Vagina (tissue), 2 donors: ENCODE measurements around the gene BEND3. TPM values are rescaled to one million over a fixed set of nuclear protein-coding genes. Genes with fewer than 3 reads are reported as not detected.
"Not testable (repeated sequence)": the region's sequence is repeated elsewhere in the genome, so short reads cannot be mapped to it uniquely, and the experiment has no call there.

Experiments used
- DNase-seq, 2 donors: peaks; one replicate each; pipeline ENCODE4 v3.0.0-alpha.2; 2017; ENCODE audit errors: extremely low spot score in 2 of 2
- H3K27ac ChIP-seq: fragments of 200-600 bp; sonication (generic); one replicate; pipeline ENCODE4 v1.5.1; 2019
- H3K27me3 ChIP-seq: fragments of 200-600 bp; sonication (generic); one replicate; pipeline ENCODE4 v1.5.1; 2019
- H3K36me3 ChIP-seq, 2 donors: fragments of 200-600 bp; sonication (generic); one replicate each; pipeline ENCODE4 v1.5.1; 2017 to 2019
- H3K4me1 ChIP-seq: fragments of 200-600 bp; sonication (generic); one replicate; pipeline ENCODE4 v1.5.1; 2019
- H3K4me3 ChIP-seq, 2 donors: fragments of 200-600 bp; sonication (generic); 1 replicate in 1 of 2; 2 replicates in 1 of 2; pipeline ENCODE4 v1.5.1; 2016 to 2019
- H3K9me3 ChIP-seq: fragments of 200-600 bp; sonication (generic); one replicate; pipeline ENCODE4 v1.5.1; 2019
- POLR2A ChIP-seq, 2 donors: fragments of 450-650 bp; IDR thresholded peaks; one replicate each; pipeline ENCODE4 v1.6.1; 2017; ENCODE audit warnings: antibody characterized with exemption in 2 of 2, mild to moderate bottlenecking in 2 of 2, moderate library complexity in 2 of 2
- POLR2AphosphoS5 ChIP-seq, 2 donors: sonication (generic); formaldehyde crosslinking; IDR thresholded peaks; one replicate each; pipeline ENCODE4 v1.9.0; 2017; ENCODE audit warnings: antibody characterized with exemption in 2 of 2, mild to moderate bottlenecking in 2 of 2, low read depth in 1 of 2; ENCODE audit not compliant: insufficient read depth in 1 of 2
- intact Hi-C: fragments of 100-400 bp; cut with DNase I; formaldehyde crosslinking; loops from one replicate; pipeline ENCODE4 v1.15.1; 2023
- total RNA-seq: library from RNA; depleted of rRNA; stranded (reverse); fragments of >200 nt; gene quantifications from one replicate; pipeline ENCODE4 v1.2.3, GENCODE V29; 2016
- TF ChIP-seq, protein P1 (sequence below), 3 experiments: fragments of 450-650 bp in 2 of 3; fragments of 200-600 bp in 1 of 3; sonication (generic) in 1 of 3; IDR thresholded peaks; one replicate each; pipeline ENCODE4 v1.5.1; 2017 to 2019; ENCODE audit warnings: antibody characterized with exemption in 3 of 3, mild to moderate bottlenecking in 2 of 3, moderate library complexity in 2 of 3

The BEND3 gene
- 2.0 TPM for total RNA-seq

DNA sequence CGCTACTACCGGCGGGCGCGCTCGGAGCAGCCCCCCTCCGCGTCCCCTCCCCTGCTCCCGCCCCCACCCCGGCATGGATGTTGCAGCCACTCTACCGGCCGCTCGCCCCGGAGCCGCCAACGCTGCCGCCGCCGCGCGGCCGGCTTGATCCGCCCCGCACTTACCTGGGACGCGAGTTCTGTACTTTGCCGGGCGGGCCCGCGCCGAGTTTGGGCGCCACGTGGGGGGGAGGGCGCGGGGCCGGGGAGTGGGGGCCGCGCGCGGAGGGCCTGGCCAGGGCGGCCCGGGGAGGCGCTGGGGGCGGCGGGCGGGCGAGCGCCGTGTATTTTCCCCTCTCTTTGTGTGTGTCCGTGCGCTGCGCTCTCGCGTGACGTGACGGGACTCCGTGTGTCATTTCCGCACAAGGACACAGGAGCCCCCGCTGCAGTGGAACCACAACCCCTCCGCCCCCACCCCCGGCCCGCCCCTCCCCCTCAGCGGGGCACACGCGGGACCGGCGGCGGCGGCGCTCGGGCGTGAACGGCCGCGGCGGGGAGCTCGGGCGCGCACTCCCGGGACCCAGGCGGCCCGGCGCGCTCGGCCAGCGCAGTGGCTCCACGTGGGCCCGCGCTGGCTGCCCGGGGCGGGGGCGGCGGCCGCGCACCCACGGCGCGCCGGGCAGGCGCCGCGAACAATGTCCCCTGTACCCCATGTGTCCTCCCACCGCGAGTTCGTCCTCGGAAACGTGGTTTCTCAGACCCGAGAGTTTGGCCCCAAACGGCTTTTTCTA, at the start of gene BEND3:
TSS of gene BEND3 (minus strand) at position 590 of the 769 bp plus-strand sequence. CDS start 16,230 bp downstream, outside the sequence.
- TF ChIP-seq POLR2AphosphoS5 (IDR thresholded peaks at IDR 0.05; ENCODE audit: insufficient read depth in 1 of 2, low read depth in 1 of 2) (no peak), POLR2A (IDR thresholded peaks at IDR 0.05) (no peak)
- TF ChIP-seq, protein P1, sequence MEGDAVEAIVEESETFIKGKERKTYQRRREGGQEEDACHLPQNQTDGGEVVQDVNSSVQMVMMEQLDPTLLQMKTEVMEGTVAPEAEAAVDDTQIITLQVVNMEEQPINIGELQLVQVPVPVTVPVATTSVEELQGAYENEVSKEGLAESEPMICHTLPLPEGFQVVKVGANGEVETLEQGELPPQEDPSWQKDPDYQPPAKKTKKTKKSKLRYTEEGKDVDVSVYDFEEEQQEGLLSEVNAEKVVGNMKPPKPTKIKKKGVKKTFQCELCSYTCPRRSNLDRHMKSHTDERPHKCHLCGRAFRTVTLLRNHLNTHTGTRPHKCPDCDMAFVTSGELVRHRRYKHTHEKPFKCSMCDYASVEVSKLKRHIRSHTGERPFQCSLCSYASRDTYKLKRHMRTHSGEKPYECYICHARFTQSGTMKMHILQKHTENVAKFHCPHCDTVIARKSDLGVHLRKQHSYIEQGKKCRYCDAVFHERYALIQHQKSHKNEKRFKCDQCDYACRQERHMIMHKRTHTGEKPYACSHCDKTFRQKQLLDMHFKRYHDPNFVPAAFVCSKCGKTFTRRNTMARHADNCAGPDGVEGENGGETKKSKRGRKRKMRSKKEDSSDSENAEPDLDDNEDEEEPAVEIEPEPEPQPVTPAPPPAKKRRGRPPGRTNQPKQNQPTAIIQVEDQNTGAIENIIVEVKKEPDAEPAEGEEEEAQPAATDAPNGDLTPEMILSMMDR (IDR thresholded peaks at IDR 0.05) = no peak
- H3K4me3 ChIP-seq = peak within 1 kb of the TSS; percentile 67 to 95
- DNase-seq = no peak
- no peaks in the 10 kb centered on the region for H3K36me3 ChIP-seq
- H3K27me3 ChIP-seq = no peaks in the 10 kb centered on the region
- no peaks in the 10 kb centered on the region for H3K9me3 ChIP-seq
- intact Hi-C loops = no loop called here
- peak within 1 kb of the TSS; percentile 76 for H3K27ac ChIP-seq
- peaks cover 22% of the 10 kb centered on the region for H3K4me1 ChIP-seq

DNA sequence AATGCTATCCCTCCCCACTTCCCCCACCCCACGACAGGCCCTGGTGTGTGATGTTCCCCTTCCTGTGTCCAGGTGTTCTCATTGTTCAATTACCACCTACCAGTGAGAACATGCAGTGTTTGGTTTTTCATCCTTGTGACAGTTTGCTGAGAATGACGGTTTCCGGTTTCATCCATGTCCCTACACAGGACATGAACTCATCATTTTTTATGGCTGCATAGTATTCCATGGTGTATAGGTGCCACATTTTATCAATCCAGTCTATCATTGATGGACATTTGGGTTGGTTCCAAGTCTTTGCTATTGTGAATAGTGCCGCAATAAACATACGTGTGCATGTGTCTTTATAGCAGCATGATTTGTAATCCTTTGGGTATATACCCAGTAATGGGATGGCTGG, 49.0 kb upstream of the BEND3 start:
- intact Hi-C loops, H3K36me3 ChIP-seq, H3K4me1 ChIP-seq, H3K4me3 ChIP-seq, H3K27me3 ChIP-seq, H3K9me3 ChIP-seq, H3K27ac ChIP-seq, DNase-seq: not testable (repeated sequence)

DNA sequence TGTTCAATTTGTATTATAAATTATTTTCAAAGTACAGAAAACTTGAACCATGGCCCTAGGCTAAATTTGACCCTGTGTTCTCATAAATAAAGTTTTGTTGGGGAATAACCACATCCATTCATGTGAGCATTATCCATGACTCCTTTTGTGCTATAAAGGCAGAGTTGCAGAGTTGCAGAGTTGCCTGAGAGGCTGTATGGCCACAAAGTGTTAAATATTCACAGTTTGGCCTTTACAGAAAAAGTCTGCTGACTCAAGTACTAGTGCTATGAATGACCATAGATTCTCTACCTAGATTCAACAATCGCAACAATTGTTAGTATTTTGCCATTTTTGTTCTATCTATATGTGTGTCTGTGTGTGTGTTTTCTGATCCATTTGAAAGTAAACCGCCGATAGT, 46.2 kb upstream of the BEND3 start:
- Histone ChIP-seq H3K9me3 (no peaks in the 10 kb centered on the region), H3K27ac (no peak overlapping the region), H3K27me3 (no peaks in the 10 kb centered on the region), H3K36me3 (no peaks in the 10 kb centered on the region), H3K4me1 (no peaks in the 10 kb centered on the region), H3K4me3 (no peak overlapping the region)
- TF ChIP-seq POLR2AphosphoS5 (IDR thresholded peaks at IDR 0.05; ENCODE audit: insufficient read depth in 1 of 2, low read depth in 1 of 2) (no peak), POLR2A (IDR thresholded peaks at IDR 0.05) (no peak)
- TF ChIP-seq, protein P1 (IDR thresholded peaks at IDR 0.05) = no peak
- intact Hi-C loops = no loop called here
- no peak for DNase-seq

DNA sequence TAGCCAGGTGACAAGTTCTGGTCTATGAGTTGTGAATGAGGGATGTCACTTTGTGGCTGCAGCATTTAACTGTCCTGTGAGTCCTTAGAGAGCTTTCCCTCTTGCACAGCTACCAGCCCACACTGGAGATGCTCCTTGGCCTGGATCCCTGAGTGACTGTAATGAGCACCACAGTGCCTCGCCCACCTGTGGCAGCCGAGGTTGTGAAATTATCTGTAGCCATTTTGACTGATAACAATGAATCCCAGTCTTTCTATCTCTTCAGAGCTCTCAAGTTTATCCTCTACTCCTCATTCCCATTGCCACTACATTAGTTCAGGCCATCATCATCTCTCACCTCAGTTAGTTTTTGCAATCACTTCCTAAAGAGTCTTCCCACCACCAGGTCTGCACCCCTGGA, 41.3 kb upstream of the BEND3 start:
- intact Hi-C loops = no loop called here
- Histone ChIP-seq H3K36me3 (no peaks in the 10 kb centered on the region), H3K4me3 (no peak overlapping the region)

DNA sequence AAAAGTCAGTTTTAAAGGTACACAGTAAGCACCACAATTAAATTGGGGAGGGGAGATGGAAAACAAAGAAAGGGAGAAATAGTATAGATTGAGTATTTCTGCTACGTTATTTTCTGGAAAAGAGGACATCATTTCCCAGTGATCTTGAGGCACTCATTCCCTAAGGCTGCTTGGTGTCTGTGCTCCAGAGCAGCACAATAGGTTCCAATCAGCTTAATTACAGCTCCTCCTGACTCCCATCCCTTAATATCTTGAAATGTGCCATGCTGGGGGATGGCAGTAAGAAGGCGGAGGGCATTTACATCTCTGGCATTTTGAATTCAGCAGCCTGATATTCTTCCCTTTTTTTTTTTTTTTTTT, 39.5 kb upstream of the BEND3 start:
- no peaks in the 10 kb centered on the region for H3K9me3 ChIP-seq
- no peak for DNase-seq
- no peak overlapping the region for H3K4me3 ChIP-seq
- H3K27ac ChIP-seq = no peak overlapping the region
- TF ChIP-seq POLR2A (IDR thresholded peaks at IDR 0.05) (no peak), POLR2AphosphoS5 (IDR thresholded peaks at IDR 0.05; ENCODE audit: insufficient read depth in 1 of 2, low read depth in 1 of 2) (no peak)
- TF ChIP-seq, protein P1 (IDR thresholded peaks at IDR 0.05) = no peak
- intact Hi-C loops = no loop called here
- no peaks in the 10 kb centered on the region for H3K36me3 ChIP-seq
- no peaks in the 10 kb centered on the region for H3K4me1 ChIP-seq
- H3K27me3 ChIP-seq = no peaks in the 10 kb centered on the region

More for the DNA sequence above, 41.3 kb upstream of the BEND3 start:
- no peak for TF ChIP-seq POLR2AphosphoS5 (IDR thresholded peaks at IDR 0.05; ENCODE audit: insufficient read depth in 1 of 2, low read depth in 1 of 2)
- H3K27me3 ChIP-seq = no peaks in the 10 kb centered on the region
- no peaks in the 10 kb centered on the region for H3K4me1 ChIP-seq
- no peaks in the 10 kb centered on the region for H3K9me3 ChIP-seq
- DNase-seq = no peak
- H3K27ac ChIP-seq = no peak overlapping the region

DNA sequence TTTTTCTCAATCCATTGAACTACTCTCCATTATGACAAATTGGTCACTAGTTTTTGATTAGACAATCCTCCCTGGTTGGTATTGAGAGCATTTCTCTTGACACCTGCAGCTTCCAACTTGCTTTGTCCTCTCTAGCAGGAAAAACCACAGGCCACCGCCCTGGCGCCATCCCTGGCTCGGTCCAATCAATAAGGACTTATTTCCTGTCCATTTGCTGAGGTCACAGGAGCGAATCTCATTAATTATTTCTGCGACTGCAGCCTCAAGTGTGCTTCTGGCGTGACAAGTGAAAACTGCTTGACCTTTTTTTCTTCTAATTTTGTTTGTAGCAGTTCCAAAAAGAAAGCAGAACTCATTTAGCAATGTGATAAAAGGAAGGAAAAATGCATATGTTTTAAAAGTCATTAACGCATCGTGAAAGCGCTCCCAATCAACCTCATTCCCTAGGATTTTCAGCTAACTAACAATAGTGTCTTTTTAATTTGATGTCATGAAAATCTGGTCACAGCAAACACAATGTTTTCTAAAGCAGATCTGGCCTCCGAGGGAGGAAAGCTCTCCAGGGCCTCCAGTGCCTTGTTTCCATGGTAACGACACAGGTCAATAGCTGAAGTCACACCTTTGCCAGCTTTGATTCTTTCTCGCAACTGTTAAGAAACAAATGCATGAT, 39.0 kb upstream of the BEND3 start:
- Histone ChIP-seq H3K27me3 (no peaks in the 10 kb centered on the region), H3K9me3 (no peaks in the 10 kb centered on the region), H3K36me3 (no peaks in the 10 kb centered on the region), H3K4me3 (no peak overlapping the region), H3K27ac (no peak overlapping the region), H3K4me1 (no peaks in the 10 kb centered on the region)
- intact Hi-C loops = no loop called here
- no peak for DNase-seq
- no peak for TF ChIP-seq POLR2AphosphoS5 (IDR thresholded peaks at IDR 0.05; ENCODE audit: insufficient read depth in 1 of 2, low read depth in 1 of 2)
- TF ChIP-seq, protein P1 (IDR thresholded peaks at IDR 0.05) = no peak
- no peak for TF ChIP-seq POLR2A (IDR thresholded peaks at IDR 0.05)
